ENCODE results near the gene ATP6V1A.
"Not testable (repeated sequence)": the region's sequence is repeated elsewhere in the genome, so short reads cannot be mapped to it uniquely, and the experiment has no call there.

ATP6V1A gene

GRCh38 chr3:113829576-113830354 is 82.9 kb downstream of the ATP6V1A start:
- DNase-seq, result peak; percentile 76

GRCh38 chr3:113831103-113831355 is 84.2 kb downstream of the ATP6V1A start:
- DNase-seq, result no peak

GRCh38 chr3:113832477-113833164 is 85.8 kb downstream of the ATP6V1A start:
- no peak for DNase-seq

- DNase-seq, result no peak
These were observed 88.1 kb downstream of the ATP6V1A start for GRCh38 chr3:113834983-113835382.

- DNase-seq, result peak; percentile 65
These were observed 91.9 kb downstream of the ATP6V1A start, which contains the start of gene GRAMD1C for GRCh38 chr3:113838631-113839209. Gene GRAMD1C (plus strand): TSS chr3:113838788. CDS start chr3:113838910, 122 bp downstream.

- no peak for DNase-seq
These were observed 92.7 kb downstream of the ATP6V1A start for GRCh38 chr3:113839551-113839950.

- DNase-seq, result peak; percentile 24
These were observed 97.9 kb downstream of the ATP6V1A start for GRCh38 chr3:113844622-113845222.

- DNase-seq, result no peak
These were observed 100.4 kb downstream of the ATP6V1A start for GRCh38 chr3:113847247-113847646.

DNA sequence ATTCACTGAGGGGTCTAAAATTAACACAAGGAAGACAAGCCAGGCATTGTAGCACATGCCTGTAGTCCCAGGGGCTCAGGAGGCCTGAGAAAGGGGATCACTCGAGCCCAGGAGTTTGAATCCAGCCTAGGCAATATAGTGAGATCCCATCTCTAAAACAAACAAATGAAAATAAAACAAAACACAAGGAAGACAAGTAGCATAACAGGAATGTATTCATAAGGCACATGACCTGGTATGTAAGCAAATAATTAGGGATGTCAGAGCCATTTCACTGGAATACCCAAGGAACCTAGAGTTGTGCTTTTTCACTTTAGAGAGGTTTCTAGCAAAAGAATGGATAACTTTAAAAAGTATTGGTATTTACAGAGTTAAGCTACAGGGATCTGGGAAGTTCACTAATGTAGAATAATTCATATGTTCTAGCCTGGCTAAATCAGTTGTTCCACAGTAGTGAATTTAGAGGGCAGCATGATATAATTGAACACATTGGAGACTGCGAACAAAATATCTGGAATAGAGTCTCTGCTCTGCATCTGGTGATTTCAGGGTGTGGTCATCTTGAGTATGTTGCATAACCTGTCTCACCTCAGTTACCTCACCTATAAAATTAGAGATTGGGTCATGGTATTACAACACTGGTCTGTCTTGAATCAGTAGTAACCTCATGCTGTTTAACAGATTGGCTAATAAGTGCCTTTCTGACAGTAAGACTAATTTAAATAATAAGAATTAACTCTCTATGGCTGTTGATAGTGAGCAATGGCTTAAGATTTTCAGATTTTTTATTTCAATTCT is 101.0 kb downstream of the ATP6V1A start:
- no peak for DNase-seq

GRCh38 chr3:113849071-113849470 is 102.2 kb downstream of the ATP6V1A start:
- DNase-seq, result not testable (repeated sequence)

DNA sequence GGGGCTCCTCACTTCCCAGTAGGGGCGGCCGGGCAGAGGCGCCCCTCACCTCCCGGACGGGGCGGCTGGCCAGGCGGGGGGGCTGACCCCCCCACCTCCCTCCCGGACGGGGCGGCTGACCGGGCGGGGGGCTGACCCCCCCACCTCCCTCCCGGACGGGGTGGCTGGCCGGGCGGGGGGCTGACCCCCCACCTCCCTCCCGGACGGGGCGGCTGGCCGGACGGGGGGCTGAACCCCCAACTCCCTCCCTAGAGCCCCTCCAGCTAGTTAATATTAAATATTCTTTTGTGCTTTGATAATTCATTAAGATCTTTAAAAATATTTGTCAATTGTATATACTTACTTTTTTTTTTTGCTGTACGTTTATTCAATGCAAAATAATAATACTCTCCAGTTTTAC is 103.0 kb downstream of the ATP6V1A start:
- not testable (repeated sequence) for DNase-seq

GRCh38 chr3:113850391-113850790 is 103.6 kb downstream of the ATP6V1A start:
- DNase-seq, result not testable (repeated sequence)

DNA sequence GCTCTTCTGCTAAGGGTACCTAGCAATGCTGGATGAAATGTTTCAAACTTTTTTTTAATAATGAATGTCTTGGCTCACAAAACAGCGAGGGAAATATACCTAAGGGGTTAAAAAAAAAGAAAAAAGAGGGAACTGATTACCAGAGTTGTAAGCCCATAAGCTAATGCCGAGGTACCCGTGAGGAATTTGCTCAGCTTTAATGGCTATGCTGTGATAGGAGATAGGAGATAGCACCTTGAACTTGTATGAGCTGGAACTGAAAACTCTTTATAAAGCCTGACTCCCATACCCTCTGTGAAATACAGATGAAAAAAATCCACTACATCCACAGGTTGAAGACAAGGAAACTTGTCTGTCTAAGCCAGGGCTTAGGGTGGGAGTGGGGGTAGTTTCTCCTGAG is 105.7 kb downstream of the ATP6V1A start:
- DNase-seq, result no peak

All from NCI-H526 treated with DMSO at 0.1 percent for 48 hours (cell line).